PC-9 (cell line): Measurements from ENCODE around the gene ALK.

Experiments
- EZH2 ChIP-seq: fragments of 200-600 bp; sonication (generic); IDR thresholded peaks from 2 replicates; pipeline ENCODE4 v1.8.0; 2017; ENCODE audit warnings: antibody characterized with exemption, low read depth
- TF ChIP-seq, protein P1 (sequence below): fragments of 200-600 bp; sonication (generic); conservative IDR thresholded peaks from 2 replicates; pipeline ENCODE4 v1.6.1; 2017; ENCODE audit warnings: mixed run types, antibody characterized with exemption, mild to moderate bottlenecking, moderate library complexity

DNA sequence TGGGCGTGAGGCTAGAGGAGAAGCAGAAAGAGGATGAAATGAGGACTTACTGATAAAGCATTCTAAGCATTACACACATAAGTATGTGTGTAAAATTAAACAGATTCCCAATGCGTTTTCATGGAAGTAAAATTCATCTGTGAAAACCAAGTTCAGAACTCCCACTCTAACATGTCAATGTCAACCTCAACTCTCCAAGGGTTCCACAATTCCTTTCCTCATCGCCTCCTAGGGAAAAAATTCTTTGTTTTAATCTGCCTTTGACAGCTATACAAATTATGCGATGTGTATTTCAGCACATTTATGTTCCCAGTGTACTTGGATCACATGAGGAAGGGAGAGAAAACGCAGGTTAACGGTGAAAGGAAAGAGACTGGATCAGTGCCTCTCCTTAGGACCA lies 729.6 kb downstream of the ALK start:
- TF ChIP-seq, protein P1, sequence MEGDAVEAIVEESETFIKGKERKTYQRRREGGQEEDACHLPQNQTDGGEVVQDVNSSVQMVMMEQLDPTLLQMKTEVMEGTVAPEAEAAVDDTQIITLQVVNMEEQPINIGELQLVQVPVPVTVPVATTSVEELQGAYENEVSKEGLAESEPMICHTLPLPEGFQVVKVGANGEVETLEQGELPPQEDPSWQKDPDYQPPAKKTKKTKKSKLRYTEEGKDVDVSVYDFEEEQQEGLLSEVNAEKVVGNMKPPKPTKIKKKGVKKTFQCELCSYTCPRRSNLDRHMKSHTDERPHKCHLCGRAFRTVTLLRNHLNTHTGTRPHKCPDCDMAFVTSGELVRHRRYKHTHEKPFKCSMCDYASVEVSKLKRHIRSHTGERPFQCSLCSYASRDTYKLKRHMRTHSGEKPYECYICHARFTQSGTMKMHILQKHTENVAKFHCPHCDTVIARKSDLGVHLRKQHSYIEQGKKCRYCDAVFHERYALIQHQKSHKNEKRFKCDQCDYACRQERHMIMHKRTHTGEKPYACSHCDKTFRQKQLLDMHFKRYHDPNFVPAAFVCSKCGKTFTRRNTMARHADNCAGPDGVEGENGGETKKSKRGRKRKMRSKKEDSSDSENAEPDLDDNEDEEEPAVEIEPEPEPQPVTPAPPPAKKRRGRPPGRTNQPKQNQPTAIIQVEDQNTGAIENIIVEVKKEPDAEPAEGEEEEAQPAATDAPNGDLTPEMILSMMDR: no peak
- TF ChIP-seq EZH2: no peak
